SK-MEL-5 (cell line): ENCODE measurements around the gene NIBAN1. TPM values are rescaled to one million over a fixed set of nuclear protein-coding genes. Genes with fewer than 3 reads are reported as not detected.

Experiments used
- DNase-seq: peaks from one replicate; pipeline ENCODE4 v3.0.0-alpha.2; 2016; ENCODE audit warnings: low read depth, low spot score
- in situ Hi-C: cut with HindIII; loops from 2 replicates; pipeline ENCODE4 v1.10.0; 2016; ENCODE audit warnings: low sequenced_read_pairs, high pct_unique_total_duplicates, low pct_unique_long_range_greater_than_20kb
- total RNA-seq: library from RNA; depleted of rRNA; stranded (reverse); fragments of >200 nt; shearing (Covaris generic); gene quantifications from 2 replicates; pipeline ENCODE4 v1.2.3, GENCODE V29; 2014

Gene NIBAN1
- total RNA-seq, 1 experiment from 2014 or later = 14.4 TPM

GRCh38 chr1:184954232-184954995 lies 19.9 kb downstream of the NIBAN1 start:
- DNase-seq = no peak

GRCh38 chr1:184953600-184954219 lies 20.6 kb downstream of the NIBAN1 start:
- in situ Hi-C loops = no loop called here
- no peak for DNase-seq

More at GRCh38 chr1:184954232-184954995, 19.9 kb downstream of the NIBAN1 start:
- in situ Hi-C loops = no loop called here

GRCh38 chr1:184952428-184952827 lies 21.9 kb downstream of the NIBAN1 start:
- no peak for DNase-seq
- in situ Hi-C loops = no loop called here

- in situ Hi-C loops = no loop called here
- no peak for DNase-seq
Measured at GRCh38 chr1:184951788-184952187, 22.5 kb downstream of the NIBAN1 start.

- DNase-seq = no peak
- in situ Hi-C loops = no loop called here
Measured at GRCh38 chr1:184950906-184951305, 23.4 kb downstream of the NIBAN1 start.

- DNase-seq = no peak
- in situ Hi-C loops = no loop called here
Measured at GRCh38 chr1:184950227-184950626, 24.1 kb downstream of the NIBAN1 start.

GRCh38 chr1:184947497-184948256 lies 26.6 kb downstream of the NIBAN1 start:
- DNase-seq = peak; percentile 22

GRCh38 chr1:184945678-184946412 lies 28.5 kb downstream of the NIBAN1 start:
- in situ Hi-C loops = no loop called here
- no peak for DNase-seq

More at GRCh38 chr1:184947497-184948256, 26.6 kb downstream of the NIBAN1 start:
- in situ Hi-C loops = no loop called here

GRCh38 chr1:184945029-184945428 lies 29.3 kb downstream of the NIBAN1 start:
- no peak for DNase-seq

GRCh38 chr1:184943998-184944397 lies 30.3 kb downstream of the NIBAN1 start:
- in situ Hi-C loops = no loop called here
- no peak for DNase-seq

More at GRCh38 chr1:184945029-184945428, 29.3 kb downstream of the NIBAN1 start:
- in situ Hi-C loops = no loop called here

- in situ Hi-C loops = no loop called here
- DNase-seq = no peak
Measured at GRCh38 chr1:184941735-184942134, 32.6 kb downstream of the NIBAN1 start.

GRCh38 chr1:184941410-184941733 lies 32.9 kb downstream of the NIBAN1 start:
- in situ Hi-C loops = no loop called here

GRCh38 chr1:184940694-184941409 lies 33.5 kb downstream of the NIBAN1 start:
- DNase-seq = no peak
- in situ Hi-C loops = no loop called here

More at GRCh38 chr1:184941410-184941733, 32.9 kb downstream of the NIBAN1 start:
- no peak for DNase-seq

- no peak for DNase-seq
- in situ Hi-C loops = no loop called here
Measured at GRCh38 chr1:184940226-184940625, 34.1 kb downstream of the NIBAN1 start.

GRCh38 chr1:184937729-184938128 lies 36.6 kb downstream of the NIBAN1 start:
- in situ Hi-C loops = no loop called here
- DNase-seq = no peak

- in situ Hi-C loops = no loop called here
- no peak for DNase-seq
Measured at GRCh38 chr1:184935920-184936798, 38.1 kb downstream of the NIBAN1 start.
